C4-2B (cell line): ENCODE data around the gene TRAPPC6A.

Experiments
- CTCF ChIP-seq: fragments of 450-650 bp; conservative IDR thresholded peaks from 2 replicates; pipeline ENCODE4 v1.5.1; 2017; ENCODE audit warnings: mild to moderate bottlenecking
- ZFX ChIP-seq: fragments of 450-650 bp; IDR thresholded peaks from 2 replicates; pipeline ENCODE4 v1.6.1; 2017

GRCh38 chr19:45186509-45187334, 8.7 kb upstream of the TRAPPC6A start:
- TF ChIP-seq CTCF (no peak), ZFX (no peak)
